Mesenchymal stem cell (in vitro differentiated cells and primary cell): ENCODE results near the gene ACACA.

Experiments
- DNase-seq: peaks from one replicate; pipeline ENCODE4 v3.0.0-alpha.2; 2013
- H2AFZ ChIP-seq: one replicate; pipeline ENCODE4 v1.6.1; 2013; ENCODE audit warnings: low read depth, mild to moderate bottlenecking, control low read depth, inconsistent platforms, low read length, moderate library complexity
- H2AK5ac ChIP-seq: 2 replicates; pipeline ENCODE4 v1.6.1; 2013; ENCODE audit warnings: low read length, moderate library complexity, mild to moderate bottlenecking, inconsistent platforms; ENCODE audit not compliant: severe bottlenecking
- H2BK120ac ChIP-seq: one replicate; pipeline ENCODE4 v1.6.1; 2013; ENCODE audit warnings: low read depth, mild to moderate bottlenecking, inconsistent platforms, low read length, moderate library complexity
- H2BK12ac ChIP-seq, 2 experiments: one replicate each; pipeline ENCODE4 v1.6.1; 2013; ENCODE audit warnings: inconsistent platforms in 2 of 2, low read length in 2 of 2, mild to moderate bottlenecking in 2 of 2, moderate library complexity in 2 of 2, control low read depth in 1 of 2
- H2BK15ac ChIP-seq: one replicate; pipeline ENCODE4 v1.6.1; 2013; ENCODE audit warnings: mild to moderate bottlenecking, low read depth, inconsistent platforms; ENCODE audit not compliant: poor library complexity, severe bottlenecking
- H2BK5ac ChIP-seq: 2 replicates; pipeline ENCODE4 v1.6.1; 2013; ENCODE audit warnings: low read depth, mild to moderate bottlenecking, low read length, control low read depth, inconsistent platforms; ENCODE audit not compliant: poor library complexity, severe bottlenecking
- H3K14ac ChIP-seq, 2 experiments: one replicate each; pipeline ENCODE4 v1.6.1; 2013; ENCODE audit warnings: inconsistent platforms in 2 of 2, low read length in 2 of 2, control low read depth in 1 of 2, mild to moderate bottlenecking in 1 of 2, moderate library complexity in 1 of 2
- H3K18ac ChIP-seq, 2 experiments: one replicate each; pipeline ENCODE4 v1.6.1; 2013; ENCODE audit warnings: inconsistent platforms in 2 of 2, low read length in 2 of 2, control low read depth in 1 of 2, low read depth in 1 of 2, mild to moderate bottlenecking in 1 of 2
- H3K23ac ChIP-seq, 2 experiments: one replicate each; pipeline ENCODE4 v1.6.1; 2013; ENCODE audit warnings: inconsistent platforms in 2 of 2, low read length in 2 of 2, mild to moderate bottlenecking in 2 of 2, moderate library complexity in 2 of 2, control low read depth in 1 of 2
- H3K27ac ChIP-seq: 2 replicates; pipeline ENCODE4 v1.5.1; 2013; ENCODE audit warnings: mild to moderate bottlenecking, moderate library complexity, low read length, control low read depth, inconsistent platforms; ENCODE audit not compliant: poor library complexity, severe bottlenecking
- H3K27me3 ChIP-seq, 2 experiments: 2 replicates each; pipeline versions ENCODE4 v1.6.1 to v1.7.0; 2013; ENCODE audit warnings: low read length in 2 of 2, mild to moderate bottlenecking in 2 of 2, moderate library complexity in 2 of 2, control low read depth in 1 of 2, inconsistent platforms in 1 of 2; ENCODE audit not compliant: control insufficient read depth in 1 of 2, insufficient read depth in 1 of 2
- H3K36me3 ChIP-seq, 2 experiments: 2 replicates each; pipeline versions ENCODE4 v1.6.1 to v1.7.0; 2013; ENCODE audit warnings: low read length in 2 of 2, control low read depth in 1 of 2, inconsistent platforms in 1 of 2, low read depth in 1 of 2, mild to moderate bottlenecking in 1 of 2; ENCODE audit not compliant: insufficient read depth in 2 of 2, control insufficient read depth in 1 of 2
- H3K4ac ChIP-seq, 2 experiments: one replicate each; pipeline ENCODE4 v1.6.1; 2013; ENCODE audit warnings: inconsistent platforms in 2 of 2, low read length in 2 of 2, mild to moderate bottlenecking in 2 of 2, moderate library complexity in 2 of 2, control low read depth in 1 of 2, low read depth in 1 of 2
- H3K4me1 ChIP-seq: 2 replicates; pipeline ENCODE4 v1.6.1; 2013; ENCODE audit warnings: low read depth, low read length, control low read depth; ENCODE audit not compliant: control insufficient read depth, insufficient read depth
- H3K4me2 ChIP-seq: 2 replicates; pipeline ENCODE4 v1.6.1; 2013; ENCODE audit warnings: low read length, mild to moderate bottlenecking, inconsistent platforms; ENCODE audit not compliant: poor library complexity, severe bottlenecking
- H3K4me3 ChIP-seq, 2 experiments: 2 replicates each; pipeline versions ENCODE4 v1.5.1 to v1.7.0; 2013; ENCODE audit warnings: low read length in 2 of 2, mild to moderate bottlenecking in 2 of 2, control low read depth in 1 of 2, low read depth in 1 of 2; ENCODE audit not compliant: insufficient read depth in 1 of 2
- H3K79me1 ChIP-seq: replicated peaks from 2 replicates; pipeline ENCODE4 v1.6.1; 2013; ENCODE audit warnings: mild to moderate bottlenecking, control low read depth, low read length, inconsistent platforms; ENCODE audit not compliant: poor library complexity, severe bottlenecking
- H3K9ac ChIP-seq: 2 replicates; pipeline ENCODE4 v1.7.0; 2013; ENCODE audit warnings: mild to moderate bottlenecking, low read length, moderate library complexity
- H3K9me3 ChIP-seq: 2 replicates; pipeline ENCODE4 v1.7.0; 2013; ENCODE audit warnings: mild to moderate bottlenecking, low read length; ENCODE audit not compliant: control insufficient read depth
- H4K8ac ChIP-seq: one replicate; pipeline ENCODE4 v1.6.1; 2013; ENCODE audit warnings: inconsistent platforms, mild to moderate bottlenecking, low read length, moderate library complexity
- H4K91ac ChIP-seq: one replicate; pipeline ENCODE4 v1.6.1; 2013; ENCODE audit warnings: mild to moderate bottlenecking, low read length, inconsistent platforms
- WGBS: methylation state at CpG from one replicate; pipeline ENCODE4 v1.1.7; 2013; ENCODE audit warnings: mixed read lengths; 5-methylcytosine and 5-hydroxymethylcytosine counted together

The ACACA gene

GRCh38 chr17:37368577-37368976 is 38.1 kb downstream of the ACACA start:
- peaks cover 1% of the 10 kb centered on the region for H3K4me1 ChIP-seq
- H3K4me3 ChIP-seq: no peak overlapping the region
- no peak overlapping the region for H3K9ac ChIP-seq
- no peaks in the 10 kb centered on the region for H3K36me3 ChIP-seq
- no peak overlapping the region for H2BK5ac ChIP-seq
- no peak overlapping the region for H2BK15ac ChIP-seq
- no peak overlapping the region for H3K23ac ChIP-seq
- no peak overlapping the region for H3K18ac ChIP-seq
- WGBS: 100% methylated on average over 2 of the region's 3 CpGs
- no peak overlapping the region for H2BK120ac ChIP-seq
- H3K79me1 ChIP-seq: peaks cover 4% of the 10 kb centered on the region
- H2AFZ ChIP-seq: no peak overlapping the region
- no peak overlapping the region for H2AK5ac ChIP-seq
- H3K14ac ChIP-seq: no peak overlapping the region
- no peak overlapping the region for H3K4me2 ChIP-seq
- H4K91ac ChIP-seq: no peak overlapping the region
- H4K8ac ChIP-seq: no peak overlapping the region
- no peak overlapping the region for H3K27ac ChIP-seq
- peak; percentile 19 for DNase-seq
- no peaks in the 10 kb centered on the region for H3K9me3 ChIP-seq
- no peak overlapping the region for H2BK12ac ChIP-seq
- H3K4ac ChIP-seq: no peak overlapping the region
- H3K27me3 ChIP-seq: no peaks in the 10 kb centered on the region

DNA sequence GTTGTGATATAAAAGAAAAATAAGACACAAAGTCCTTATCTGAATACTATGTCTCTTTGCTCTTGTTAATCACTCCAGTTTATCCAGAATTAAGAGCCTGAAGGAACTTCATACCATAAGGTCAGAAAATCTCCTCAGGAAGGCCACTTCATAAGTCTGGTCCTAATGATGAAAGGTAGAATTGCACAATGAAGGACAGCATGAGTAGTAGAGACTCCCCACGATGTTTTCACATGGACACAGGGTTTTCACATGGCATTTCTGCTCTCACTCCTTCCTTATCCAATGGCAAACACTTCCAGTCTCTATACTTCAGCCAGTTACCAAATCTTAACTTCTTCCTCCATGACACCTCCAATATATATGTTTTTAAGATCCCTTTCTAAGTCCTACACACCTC is 41.0 kb downstream of the ACACA start:
- WGBS: 84% methylated on average over 1 of the region's 1 CpG
- Histone ChIP-seq H3K4me1 (no peaks in the 10 kb centered on the region), H4K8ac (no peak overlapping the region), H3K27me3 (no peaks in the 10 kb centered on the region), H2BK120ac (no peak overlapping the region), H2AFZ (no peak overlapping the region), H3K14ac (no peak overlapping the region), H3K4me2 (no peak overlapping the region), H3K27ac (no peak overlapping the region), H2BK12ac (no peak overlapping the region), H2AK5ac (no peak overlapping the region), H3K23ac (no peak overlapping the region), H3K9me3 (no peaks in the 10 kb centered on the region), H2BK15ac (no peak overlapping the region), H2BK5ac (no peak overlapping the region), H3K79me1 (no peaks in the 10 kb centered on the region), H3K4me3 (no peak overlapping the region), H3K9ac (no peak overlapping the region), H4K91ac (no peak overlapping the region), H3K18ac (no peak overlapping the region), H3K36me3 (no peaks in the 10 kb centered on the region), H3K4ac (no peak overlapping the region)
- DNase-seq: no peak

DNA sequence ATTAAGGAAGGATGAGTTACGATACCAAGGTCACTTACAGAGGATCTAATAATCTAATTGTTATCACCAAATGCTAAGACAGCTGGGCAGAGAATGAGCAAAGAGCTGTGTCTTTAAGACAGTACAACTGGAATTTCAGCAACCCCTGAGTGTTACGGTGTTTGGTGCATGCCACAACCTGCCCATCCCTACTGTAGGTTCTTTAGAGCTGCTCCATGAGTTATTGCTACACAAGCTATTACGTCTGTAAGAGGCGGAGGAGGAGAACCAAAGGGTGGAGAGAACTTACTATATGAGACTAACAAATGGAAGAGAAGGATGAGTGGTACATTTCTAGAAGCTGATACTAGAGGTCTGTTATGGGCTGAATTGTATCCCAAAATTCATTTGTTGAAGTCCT is 45.1 kb downstream of the ACACA start:
- Histone ChIP-seq H3K4me1 (peaks cover 5% of the 10 kb centered on the region), H2BK15ac (no peak overlapping the region), H3K27me3 (no peaks in the 10 kb centered on the region), H3K4me2 (no peak overlapping the region), H2BK5ac (no peak overlapping the region), H4K91ac (no peak overlapping the region), H3K14ac (no peak overlapping the region), H3K79me1 (peaks cover 2% of the 10 kb centered on the region), H3K9ac (no peak overlapping the region), H2BK120ac (no peak overlapping the region), H3K23ac (no peak overlapping the region), H3K4ac (peak overlapping the region in 1 of 2 experiments; percentile 42), H2BK12ac (peak overlapping the region in 1 of 2 experiments; percentile 77), H3K27ac (no peak overlapping the region), H3K36me3 (no peaks in the 10 kb centered on the region), H4K8ac (no peak overlapping the region), H3K4me3 (no peak overlapping the region), H3K9me3 (no peaks in the 10 kb centered on the region), H2AK5ac (no peak overlapping the region), H3K18ac (peak overlapping the region in 1 of 2 experiments; percentile 72), H2AFZ (no peak overlapping the region)
- no peak for DNase-seq
- WGBS: 88% methylated on average over 4 of the region's 4 CpGs

GRCh38 chr17:37360632-37361031 is 46.0 kb downstream of the ACACA start:
- H3K4me2 ChIP-seq: no peak overlapping the region
- no peak overlapping the region for H2BK120ac ChIP-seq
- H3K27me3 ChIP-seq: no peaks in the 10 kb centered on the region
- no peak overlapping the region for H2AFZ ChIP-seq
- H3K4me1 ChIP-seq: peaks cover 5% of the 10 kb centered on the region
- no peak overlapping the region for H3K4me3 ChIP-seq
- no peak overlapping the region for H2BK12ac ChIP-seq
- H2BK5ac ChIP-seq: no peak overlapping the region
- no peak overlapping the region for H3K18ac ChIP-seq
- H3K23ac ChIP-seq: no peak overlapping the region
- H4K91ac ChIP-seq: no peak overlapping the region
- 100% methylated on average over 1 of the region's 3 CpGs for WGBS
- no peak overlapping the region for H3K9ac ChIP-seq
- H3K4ac ChIP-seq: no peak overlapping the region
- no peak overlapping the region for H2BK15ac ChIP-seq
- no peak overlapping the region for H4K8ac ChIP-seq
- no peak overlapping the region for H2AK5ac ChIP-seq
- no peaks in the 10 kb centered on the region for H3K9me3 ChIP-seq
- DNase-seq: peak; percentile 26
- no peak overlapping the region for H3K14ac ChIP-seq
- no peaks in the 10 kb centered on the region for H3K36me3 ChIP-seq
- H3K79me1 ChIP-seq: peaks cover 4% of the 10 kb centered on the region
- no peak overlapping the region for H3K27ac ChIP-seq
